Uterus (tissue), 2 donors: ENCODE measurements around the gene SNTN.

ENCODE experiments used
- POLR2A ChIP-seq, 2 donors: fragments of 450-650 bp; IDR thresholded peaks; one replicate each; pipeline ENCODE4 v1.6.1; 2016; ENCODE audit warnings: antibody characterized with exemption in 2 of 2, mild to moderate bottlenecking in 1 of 2, moderate library complexity in 1 of 2
- TF ChIP-seq, protein P1 (sequence below), 4 experiments: fragments of 200-600 bp in 2 of 4; fragments of 450-650 bp in 2 of 4; sonication (generic) in 2 of 4; IDR thresholded peaks; one replicate each; pipeline ENCODE4 v1.5.1; 2016 to 2019; ENCODE audit warnings: antibody characterized with exemption in 4 of 4, mild to moderate bottlenecking in 2 of 4, moderate library complexity in 1 of 4

GRCh38 chr3:63639806-63640205 is 12.7 kb upstream of the SNTN start:
- TF ChIP-seq, protein P1, sequence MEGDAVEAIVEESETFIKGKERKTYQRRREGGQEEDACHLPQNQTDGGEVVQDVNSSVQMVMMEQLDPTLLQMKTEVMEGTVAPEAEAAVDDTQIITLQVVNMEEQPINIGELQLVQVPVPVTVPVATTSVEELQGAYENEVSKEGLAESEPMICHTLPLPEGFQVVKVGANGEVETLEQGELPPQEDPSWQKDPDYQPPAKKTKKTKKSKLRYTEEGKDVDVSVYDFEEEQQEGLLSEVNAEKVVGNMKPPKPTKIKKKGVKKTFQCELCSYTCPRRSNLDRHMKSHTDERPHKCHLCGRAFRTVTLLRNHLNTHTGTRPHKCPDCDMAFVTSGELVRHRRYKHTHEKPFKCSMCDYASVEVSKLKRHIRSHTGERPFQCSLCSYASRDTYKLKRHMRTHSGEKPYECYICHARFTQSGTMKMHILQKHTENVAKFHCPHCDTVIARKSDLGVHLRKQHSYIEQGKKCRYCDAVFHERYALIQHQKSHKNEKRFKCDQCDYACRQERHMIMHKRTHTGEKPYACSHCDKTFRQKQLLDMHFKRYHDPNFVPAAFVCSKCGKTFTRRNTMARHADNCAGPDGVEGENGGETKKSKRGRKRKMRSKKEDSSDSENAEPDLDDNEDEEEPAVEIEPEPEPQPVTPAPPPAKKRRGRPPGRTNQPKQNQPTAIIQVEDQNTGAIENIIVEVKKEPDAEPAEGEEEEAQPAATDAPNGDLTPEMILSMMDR (IDR thresholded peaks at IDR 0.05) = no peak
- TF ChIP-seq POLR2A (IDR thresholded peaks at IDR 0.05) = no peak
